ENCODE results near the gene HPGDS.

Gene HPGDS

GRCh38 chr4:94253036-94253435, 89.6 kb downstream of the HPGDS start:
- Mint-ChIP-seq H3K36me3 (ENCODE audit: low read depth) (peaks cover 56% of the 10 kb centered on the region), H3K27ac (peak overlapping the region in 1 of 3 experiments; percentile 29), H3K4me3 (no peak overlapping the region), H3K27me3 (ENCODE audit: low read depth) (no peaks in the 10 kb centered on the region), H3K4me1 (peaks cover 6% of the 10 kb centered on the region), H3K9me3 (no peaks in the 10 kb centered on the region)
- TF ChIP-seq CTCF (IDR thresholded peaks at IDR 0.05; ENCODE audit: unreplicated experiment in 3 of 3) = no peak

GRCh38 chr4:94251094-94251493, 91.5 kb downstream of the HPGDS start:
- H3K4me1 Mint-ChIP-seq = peaks cover 6% of the 10 kb centered on the region
- no peaks in the 10 kb centered on the region for H3K27me3 Mint-ChIP-seq (ENCODE audit: low read depth)
- H3K4me3 Mint-ChIP-seq = no peak overlapping the region
- H3K27ac Mint-ChIP-seq = no peak overlapping the region
- TF ChIP-seq CTCF (IDR thresholded peaks at IDR 0.05; ENCODE audit: unreplicated experiment in 3 of 3) = no peak
- H3K9me3 Mint-ChIP-seq = no peaks in the 10 kb centered on the region
- H3K36me3 Mint-ChIP-seq (ENCODE audit: low read depth) = peaks cover 56% of the 10 kb centered on the region
